H9 (cell line): ENCODE measurements around the gene TRAPPC2L. TPM values are rescaled to one million over a fixed set of nuclear protein-coding genes. Genes with fewer than 3 reads are reported as not detected.

Experiments used
- DNase-seq: peaks from one replicate; pipeline ENCODE4 v3.0.0-alpha.2; 2017
- H2AFZ ChIP-seq: one replicate; pipeline ENCODE4 v1.6.1; 2013; ENCODE audit warnings: mild to moderate bottlenecking, low read length, control low read depth, moderate library complexity
- H2AK5ac ChIP-seq: 2 replicates; pipeline ENCODE4 v1.6.1; 2013; ENCODE audit warnings: low read length, control low read depth, mixed read lengths; ENCODE audit not compliant: insufficient read length
- H2BK120ac ChIP-seq: one replicate; pipeline ENCODE4 v1.6.1; 2013; ENCODE audit warnings: low read depth, mild to moderate bottlenecking, low read length, control low read depth, inconsistent platforms; ENCODE audit not compliant: poor library complexity, severe bottlenecking
- H2BK12ac ChIP-seq: 2 replicates; pipeline ENCODE4 v1.6.1; 2013; ENCODE audit warnings: low read length, control low read depth, mixed read lengths, low read depth; ENCODE audit not compliant: insufficient read length
- H2BK15ac ChIP-seq: 2 replicates; pipeline ENCODE4 v1.6.1; 2013; ENCODE audit warnings: low read depth, low read length, control low read depth
- H2BK20ac ChIP-seq: one replicate; pipeline ENCODE4 v1.6.1; 2013; ENCODE audit warnings: low read depth, mild to moderate bottlenecking, low read length, control low read depth, inconsistent platforms; ENCODE audit not compliant: poor library complexity, severe bottlenecking
- H2BK5ac ChIP-seq: 2 replicates; pipeline ENCODE4 v1.6.1; 2013; ENCODE audit warnings: low read length, control low read depth, mixed read lengths; ENCODE audit not compliant: insufficient read length
- H3K14ac ChIP-seq: 2 replicates; pipeline ENCODE4 v1.6.1; 2013; ENCODE audit warnings: low read length, control low read depth; ENCODE audit not compliant: insufficient read depth
- H3K18ac ChIP-seq: 2 replicates; pipeline ENCODE4 v1.6.1; 2013; ENCODE audit warnings: low read depth, mild to moderate bottlenecking, mixed read lengths, low read length, control low read depth; ENCODE audit not compliant: insufficient read length
- H3K23ac ChIP-seq: 2 replicates; pipeline ENCODE4 v1.6.1; 2013; ENCODE audit warnings: low read length, control low read depth, mixed read lengths, low read depth; ENCODE audit not compliant: insufficient read length
- H3K23me2 ChIP-seq: 2 replicates; pipeline ENCODE4 v1.6.1; 2013; ENCODE audit warnings: low read depth, mild to moderate bottlenecking, mixed read lengths, low read length, control low read depth; ENCODE audit not compliant: insufficient read length, poor library complexity, severe bottlenecking
- H3K27ac ChIP-seq: 2 replicates; pipeline ENCODE4 v1.5.1; 2013; ENCODE audit warnings: low read length, control low read depth, mixed read lengths, low read depth; ENCODE audit not compliant: insufficient read length
- H3K27me3 ChIP-seq: 2 replicates; pipeline ENCODE4 v1.6.1; 2013; ENCODE audit warnings: low read length, control low read depth, inconsistent platforms; ENCODE audit not compliant: insufficient read depth
- H3K4ac ChIP-seq: 2 replicates; pipeline ENCODE4 v1.6.1; 2013; ENCODE audit warnings: low read depth, mild to moderate bottlenecking, control low read depth, inconsistent platforms, low read length, moderate library complexity
- H3K4me1 ChIP-seq: 2 replicates; pipeline ENCODE4 v1.6.1; 2013; ENCODE audit warnings: low read length, control low read depth, inconsistent platforms; ENCODE audit not compliant: insufficient read depth
- H3K4me2 ChIP-seq: 2 replicates; pipeline ENCODE4 v1.6.1; 2013; ENCODE audit warnings: low read length, control low read depth, mixed read lengths; ENCODE audit not compliant: insufficient read length, insufficient read depth
- H3K56ac ChIP-seq: 2 replicates; pipeline ENCODE4 v1.6.1; 2013; ENCODE audit warnings: low read depth, mild to moderate bottlenecking, mixed read lengths, low read length, control low read depth; ENCODE audit not compliant: insufficient read length
- H3K79me1 ChIP-seq: 2 replicates; pipeline ENCODE4 v1.6.1; 2013; ENCODE audit warnings: low read depth, mild to moderate bottlenecking, moderate library complexity, low read length, control low read depth, inconsistent platforms; ENCODE audit not compliant: insufficient read depth, poor library complexity, severe bottlenecking
- H3K79me2 ChIP-seq: 2 replicates; pipeline ENCODE4 v1.6.1; 2013; ENCODE audit warnings: low read length, control low read depth, inconsistent platforms; ENCODE audit not compliant: insufficient read depth
- H3K9ac ChIP-seq: 2 replicates; pipeline ENCODE4 v1.6.1; 2013; ENCODE audit warnings: low read length, control low read depth, mixed read lengths; ENCODE audit not compliant: insufficient read length; ENCODE audit errors: extremely low read depth
- H3K9me3 ChIP-seq: one replicate; pipeline ENCODE4 v1.6.1; 2013; ENCODE audit warnings: low read depth, low read length, inconsistent platforms; ENCODE audit not compliant: control insufficient read depth
- H3T11ph ChIP-seq: one replicate; pipeline ENCODE4 v1.6.1; 2013; ENCODE audit warnings: mild to moderate bottlenecking, low read length, control low read depth, inconsistent platforms
- H4K20me1 ChIP-seq: one replicate; pipeline ENCODE4 v1.6.1; 2013; ENCODE audit not compliant: control insufficient read depth, insufficient read length, insufficient read depth
- H4K5ac ChIP-seq: 2 replicates; pipeline ENCODE4 v1.6.1; 2013; ENCODE audit warnings: low read depth, mild to moderate bottlenecking, mixed read lengths, low read length, control low read depth; ENCODE audit not compliant: insufficient read length
- H4K8ac ChIP-seq: replicated peaks from 2 replicates; pipeline ENCODE4 v1.6.1; 2013; ENCODE audit warnings: low read length, control low read depth, mixed read lengths, low read depth; ENCODE audit not compliant: insufficient read length
- H4K91ac ChIP-seq: 2 replicates; pipeline ENCODE4 v1.6.1; 2013; ENCODE audit warnings: low read depth, mild to moderate bottlenecking, moderate library complexity, mixed read lengths, low read length, control low read depth; ENCODE audit not compliant: insufficient read length
- H3K27ac Mint-ChIP-seq, 3 experiments: 2 replicates in 2 of 3; 3 replicates in 1 of 3; pipeline ENCODE4 v1.8.0; 2020 to 2021; ENCODE audit warnings: mixed read lengths in 3 of 3, mild to moderate bottlenecking in 1 of 3, moderate library complexity in 1 of 3
- H3K27me3 Mint-ChIP-seq: 2 replicates; pipeline ENCODE4 v1.8.0; 2021; ENCODE audit warnings: low read depth, mild to moderate bottlenecking, moderate library complexity, mixed read lengths
- H3K36me3 Mint-ChIP-seq, 3 experiments: 2 replicates in 2 of 3; 3 replicates in 1 of 3; pipeline ENCODE4 v1.8.0; 2020 to 2021; ENCODE audit warnings: low read depth in 3 of 3, mixed read lengths in 3 of 3; ENCODE audit not compliant: insufficient read depth in 1 of 3
- H3K4me1 Mint-ChIP-seq, 2 experiments: 2 replicates each; pipeline ENCODE4 v1.8.0; 2020; ENCODE audit warnings: mixed read lengths in 2 of 2
- H3K4me3 Mint-ChIP-seq, 2 experiments: 2 replicates in 1 of 2; 3 replicates in 1 of 2; pipeline ENCODE4 v1.8.0; 2020 to 2021; ENCODE audit warnings: mild to moderate bottlenecking in 2 of 2, mixed read lengths in 2 of 2, moderate library complexity in 1 of 2
- H3K9me3 Mint-ChIP-seq, 2 experiments: 2 replicates in 1 of 2; 3 replicates in 1 of 2; pipeline ENCODE4 v1.8.0; 2020; ENCODE audit warnings: mild to moderate bottlenecking in 2 of 2, mixed read lengths in 2 of 2, moderate library complexity in 1 of 2
- WGBS: extraction: QIAGEN DNeasy Blood & Tissue Kit; methylation state at CpG from one replicate; pipeline ENCODE4 v1.1.7; 2013; ENCODE audit warnings: missing lambda C conversion rate, low lambda C conversion rate, mixed read lengths; ENCODE audit not compliant: insufficient read length; ENCODE audit errors: extremely low coverage; 5-methylcytosine and 5-hydroxymethylcytosine counted together
- total RNA-seq: library from RNA; stranded (reverse); gene quantifications from 2 replicates; pipeline ENCODE4 v1.2.1, GENCODE V29; 2021
- TF ChIP-seq, protein P1 (sequence below): fragments of 200-600 bp; sonication (generic); conservative IDR thresholded peaks from 3 replicates; pipeline ENCODE4 v1.8.0; 2021; ENCODE audit warnings: antibody characterized with exemption, mild to moderate bottlenecking

The TRAPPC2L gene
- total RNA-seq, 1 experiment from 2014 or later = 90.3 TPM

DNA sequence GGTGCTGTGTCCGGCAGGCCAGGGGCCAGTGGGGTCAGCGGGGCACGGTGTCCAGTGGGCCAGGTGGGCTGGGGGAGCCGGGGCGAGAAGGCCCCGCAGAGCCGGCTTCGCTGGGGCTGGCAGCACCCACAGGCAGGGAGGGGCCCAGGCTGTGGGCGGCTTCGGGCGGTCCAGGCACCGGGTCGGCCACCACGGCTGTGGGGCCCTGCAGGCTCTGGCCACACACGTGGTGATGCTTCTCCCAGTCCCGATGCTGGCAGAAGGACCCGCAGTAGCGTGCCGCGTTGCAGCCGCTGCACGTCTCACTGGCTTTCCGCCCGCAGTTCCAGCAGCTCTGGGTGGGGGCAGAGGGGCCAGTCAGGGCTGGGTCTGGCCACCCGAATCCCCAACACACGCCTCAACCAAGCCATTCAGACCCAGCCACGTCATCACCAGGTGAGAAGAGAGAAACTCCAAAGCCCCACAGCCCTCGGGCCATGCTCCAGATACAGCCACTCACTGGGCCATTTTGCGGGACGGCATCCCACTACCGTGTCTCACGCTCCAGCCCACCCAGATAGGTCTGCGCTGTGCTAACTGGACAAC lies 20.1 kb downstream of the TRAPPC2L start:
- no peaks in the 10 kb centered on the region for H3K4me1 ChIP-seq
- H3T11ph ChIP-seq = no peak overlapping the region
- no peaks in the 10 kb centered on the region for H3K23me2 ChIP-seq
- no peak overlapping the region for H2BK20ac ChIP-seq
- peaks cover 0 to 7% of the 10 kb centered on the region in 2 experiments; a peak in 1 of 4 replicates for H3K4me1 Mint-ChIP-seq
- no peaks in the 10 kb centered on the region for H3K9me3 Mint-ChIP-seq
- no peak overlapping the region for H3K4me2 ChIP-seq
- H2BK120ac ChIP-seq = no peak overlapping the region
- no peak overlapping the region for H3K56ac ChIP-seq
- H3K79me2 ChIP-seq = no peaks in the 10 kb centered on the region
- no peak overlapping the region for H3K27ac ChIP-seq
- H2BK12ac ChIP-seq = no peak overlapping the region
- H3K4me3 Mint-ChIP-seq = no peak overlapping the region
- no peaks in the 10 kb centered on the region for H3K27me3 ChIP-seq
- H4K8ac ChIP-seq = no peak overlapping the region
- no peaks in the 10 kb centered on the region for H3K9me3 ChIP-seq
- DNase-seq = no peak
- no peak overlapping the region for H2BK15ac ChIP-seq
- no peak overlapping the region; the same call in 1 of the 2 replicates for H3K14ac ChIP-seq
- H3K4ac ChIP-seq = no peak overlapping the region
- no peaks in the 10 kb centered on the region for H3K36me3 Mint-ChIP-seq
- H4K20me1 ChIP-seq = no peaks in the 10 kb centered on the region
- no peak overlapping the region for H3K18ac ChIP-seq
- no peak overlapping the region for H3K9ac ChIP-seq
- no peak overlapping the region for H4K5ac ChIP-seq
- H3K27me3 Mint-ChIP-seq = no peaks in the 10 kb centered on the region
- H2BK5ac ChIP-seq = no peak overlapping the region
- no peak overlapping the region for H4K91ac ChIP-seq
- no peak overlapping the region for H2AK5ac ChIP-seq
- WGBS = no CpG with 5 or more reads among the region's 33 CpGs
- no peak overlapping the region for H3K23ac ChIP-seq
- H2AFZ ChIP-seq = no peak overlapping the region
- no peaks in the 10 kb centered on the region for H3K79me1 ChIP-seq
- TF ChIP-seq, protein P1, sequence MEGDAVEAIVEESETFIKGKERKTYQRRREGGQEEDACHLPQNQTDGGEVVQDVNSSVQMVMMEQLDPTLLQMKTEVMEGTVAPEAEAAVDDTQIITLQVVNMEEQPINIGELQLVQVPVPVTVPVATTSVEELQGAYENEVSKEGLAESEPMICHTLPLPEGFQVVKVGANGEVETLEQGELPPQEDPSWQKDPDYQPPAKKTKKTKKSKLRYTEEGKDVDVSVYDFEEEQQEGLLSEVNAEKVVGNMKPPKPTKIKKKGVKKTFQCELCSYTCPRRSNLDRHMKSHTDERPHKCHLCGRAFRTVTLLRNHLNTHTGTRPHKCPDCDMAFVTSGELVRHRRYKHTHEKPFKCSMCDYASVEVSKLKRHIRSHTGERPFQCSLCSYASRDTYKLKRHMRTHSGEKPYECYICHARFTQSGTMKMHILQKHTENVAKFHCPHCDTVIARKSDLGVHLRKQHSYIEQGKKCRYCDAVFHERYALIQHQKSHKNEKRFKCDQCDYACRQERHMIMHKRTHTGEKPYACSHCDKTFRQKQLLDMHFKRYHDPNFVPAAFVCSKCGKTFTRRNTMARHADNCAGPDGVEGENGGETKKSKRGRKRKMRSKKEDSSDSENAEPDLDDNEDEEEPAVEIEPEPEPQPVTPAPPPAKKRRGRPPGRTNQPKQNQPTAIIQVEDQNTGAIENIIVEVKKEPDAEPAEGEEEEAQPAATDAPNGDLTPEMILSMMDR = no peak
- no peak overlapping the region for H3K27ac Mint-ChIP-seq
